Measurements from ENCODE around the gene BCL7B.
"Not testable (repeated sequence)": the region's sequence is repeated elsewhere in the genome, so short reads cannot be mapped to it uniquely, and the experiment has no call there.

Gene BCL7B

DNA sequence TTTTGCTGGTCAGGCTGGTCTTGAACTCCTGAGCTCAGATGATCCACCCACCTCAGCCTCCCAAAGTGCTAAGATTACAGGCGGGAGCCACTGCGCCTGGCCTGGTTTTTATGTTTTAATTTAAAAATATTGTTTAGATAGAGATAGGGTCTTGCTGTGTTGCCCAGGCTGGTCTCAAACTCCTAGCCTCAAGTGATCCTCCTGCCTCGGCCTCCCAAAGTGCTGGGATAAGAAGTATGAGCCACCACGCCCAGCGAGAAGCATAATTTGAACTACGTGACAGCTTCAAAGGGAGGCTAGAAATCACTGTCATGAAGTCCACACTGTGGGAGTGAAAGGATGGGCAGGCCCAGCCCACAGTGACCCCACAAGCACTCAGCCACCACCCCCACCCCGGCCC is 21.6 kb downstream of the BCL7B start:
- H3K9me3 ChIP-seq (ENCODE audit: control insufficient read depth, insufficient read depth, low read length); H3K36me3 ChIP-seq (ENCODE audit: insufficient read depth, low read length); H3K9ac ChIP-seq (ENCODE audit: low read depth, low read length); H3K4me1 ChIP-seq (ENCODE audit: insufficient read depth, low read length): not testable (repeated sequence)

DNA sequence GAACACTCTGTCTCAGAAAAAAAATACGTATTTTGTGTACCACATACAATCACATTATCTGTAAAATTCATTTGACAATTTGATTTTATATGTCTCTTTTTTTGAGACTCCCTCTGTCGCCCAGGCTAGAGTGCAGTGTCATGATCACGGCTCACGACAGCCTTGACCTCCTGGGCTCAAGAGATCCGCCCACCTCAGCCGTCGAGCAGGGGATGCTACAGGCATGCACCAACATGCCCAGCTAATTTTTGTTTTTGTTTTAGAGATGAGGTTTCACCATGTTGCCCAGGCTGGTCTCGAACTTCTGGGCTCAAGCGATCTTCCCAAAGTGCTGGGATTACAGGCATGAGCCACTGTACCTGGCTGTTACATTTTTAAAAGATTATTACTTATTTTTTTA is 23.7 kb downstream of the BCL7B start:
- Histone ChIP-seq H3K4me1 (ENCODE audit: insufficient read depth, low read length) (no peaks in the 10 kb centered on the region), H3K9me3 (ENCODE audit: control insufficient read depth, insufficient read depth, low read length) (no peaks in the 10 kb centered on the region), H3K36me3 (ENCODE audit: insufficient read depth, low read length) (no peaks in the 10 kb centered on the region), H3K9ac (ENCODE audit: low read depth, low read length) (no peak overlapping the region)

DNA sequence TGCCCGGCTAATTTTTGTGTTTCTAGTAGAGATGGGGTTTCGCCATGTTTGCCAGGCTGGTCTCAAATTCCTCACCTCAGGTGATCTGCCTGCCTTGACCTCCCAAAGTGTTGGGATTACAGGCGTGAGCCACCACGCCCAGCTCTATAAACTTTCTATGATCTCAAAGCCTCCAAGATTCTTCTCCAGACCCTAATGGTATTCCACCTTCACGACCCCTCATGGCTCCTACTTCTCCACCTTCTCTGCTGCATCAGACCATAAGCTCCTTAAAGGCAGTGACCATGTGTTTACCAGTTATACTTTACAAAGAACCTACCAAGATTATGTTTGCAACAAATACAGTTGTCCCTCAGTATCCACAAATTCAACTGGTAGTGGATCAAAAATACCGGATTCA is 25.3 kb downstream of the BCL7B start:
- no peaks in the 10 kb centered on the region for H3K36me3 ChIP-seq (ENCODE audit: insufficient read depth, low read length)

DNA sequence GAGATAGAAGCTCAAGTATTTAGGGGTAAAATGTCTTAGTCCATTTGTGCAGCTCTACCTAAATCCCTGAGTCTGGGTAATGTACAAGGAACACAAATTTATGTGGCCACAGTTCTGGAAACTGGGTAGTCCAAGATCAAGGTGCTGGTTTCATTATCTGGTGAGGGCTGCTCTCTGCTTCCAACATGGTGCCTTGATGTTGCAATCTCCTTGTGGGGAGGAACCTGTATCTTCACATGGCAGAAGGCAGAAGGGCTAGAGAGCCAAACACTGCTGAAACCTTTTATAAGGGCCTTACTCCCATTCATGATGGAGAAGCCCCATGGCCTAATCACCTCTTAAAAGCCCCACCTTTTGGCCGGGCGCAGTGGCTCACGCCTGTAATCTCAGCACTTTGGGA is 26.7 kb downstream of the BCL7B start:
- no peaks in the 10 kb centered on the region for H3K36me3 ChIP-seq (ENCODE audit: insufficient read depth, low read length)
- H3K4me1 ChIP-seq (ENCODE audit: insufficient read depth, low read length), result peaks cover 6% of the 10 kb centered on the region
- H3K9me3 ChIP-seq (ENCODE audit: control insufficient read depth, insufficient read depth, low read length), result no peaks in the 10 kb centered on the region
- no peak overlapping the region for H3K9ac ChIP-seq (ENCODE audit: low read depth, low read length)

More for the DNA sequence above, 25.3 kb downstream of the BCL7B start:
- Histone ChIP-seq H3K9me3 (ENCODE audit: control insufficient read depth, insufficient read depth, low read length) (no peaks in the 10 kb centered on the region), H3K9ac (ENCODE audit: low read depth, low read length) (no peak overlapping the region), H3K4me1 (ENCODE audit: insufficient read depth, low read length) (peaks cover 6% of the 10 kb centered on the region)

DNA sequence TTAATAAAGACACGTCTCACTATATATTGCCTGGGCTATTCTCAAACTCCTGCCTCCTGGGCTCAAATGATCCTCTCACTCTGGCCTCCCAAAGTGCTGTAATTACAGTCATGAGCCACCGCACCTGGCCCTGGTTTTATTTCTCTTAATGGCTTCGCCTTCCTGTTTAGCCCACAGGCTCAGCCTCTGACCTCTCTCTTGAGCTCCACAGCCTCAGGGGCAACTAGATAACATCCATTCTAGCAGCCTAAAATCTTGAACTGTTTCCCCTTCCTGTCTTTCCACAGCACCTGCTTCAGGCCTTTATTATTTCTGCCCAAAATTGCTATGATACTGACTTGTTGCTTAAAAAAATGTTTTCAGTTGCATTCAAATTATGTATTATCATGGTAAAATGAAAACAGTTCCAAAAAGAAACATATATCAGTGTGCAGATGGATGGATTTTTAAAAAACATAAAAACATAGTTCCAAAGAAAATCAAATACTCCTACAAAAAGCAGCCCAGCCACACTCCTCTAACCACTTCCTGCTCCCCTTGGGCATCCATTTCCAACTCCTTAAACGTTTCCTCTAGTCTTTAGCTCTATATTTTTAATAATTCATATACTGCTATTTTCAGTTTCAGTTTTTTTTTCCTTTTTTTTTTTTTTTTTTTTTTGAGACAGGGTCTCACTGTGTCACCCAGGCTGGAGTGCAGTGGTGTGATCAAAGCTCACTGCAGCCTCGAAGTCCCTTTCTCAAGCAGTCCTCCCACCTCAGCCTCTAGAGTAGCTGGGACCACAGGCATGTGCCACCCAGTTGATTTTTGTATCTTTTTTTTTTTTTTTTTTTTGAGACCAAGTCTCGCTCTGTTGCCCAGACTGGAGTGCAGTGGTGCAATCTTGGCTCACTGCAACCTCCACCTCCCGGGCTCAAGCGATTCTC is 30.3 kb downstream of the BCL7B start:
- Histone ChIP-seq H3K9me3 (ENCODE audit: control insufficient read depth, insufficient read depth, low read length) (no peaks in the 10 kb centered on the region), H3K4me1 (ENCODE audit: insufficient read depth, low read length) (peaks cover 6% of the 10 kb centered on the region), H3K36me3 (ENCODE audit: insufficient read depth, low read length) (no peaks in the 10 kb centered on the region), H3K9ac (ENCODE audit: low read depth, low read length) (no peak overlapping the region)

DNA sequence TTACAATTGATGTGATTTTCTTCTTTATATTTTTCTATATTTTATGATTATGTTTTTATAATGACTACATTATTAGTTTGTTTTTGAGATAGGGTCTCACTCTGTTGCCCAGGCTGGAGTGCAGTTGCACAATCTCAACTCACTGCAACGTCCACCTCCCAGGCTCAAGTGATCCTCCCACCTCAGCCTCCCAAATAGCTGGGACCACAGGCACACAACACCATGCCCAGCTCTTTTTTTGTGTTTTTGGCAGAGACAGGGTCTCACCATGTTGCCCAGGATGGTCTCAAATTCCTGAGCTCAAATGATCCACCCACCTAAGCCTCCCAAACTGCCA is 31.4 kb downstream of the BCL7B start:
- not testable (repeated sequence) for H3K9ac ChIP-seq (ENCODE audit: low read depth, low read length); H3K4me1 ChIP-seq (ENCODE audit: insufficient read depth, low read length); H3K36me3 ChIP-seq (ENCODE audit: insufficient read depth, low read length); H3K9me3 ChIP-seq (ENCODE audit: control insufficient read depth, insufficient read depth, low read length)

DNA sequence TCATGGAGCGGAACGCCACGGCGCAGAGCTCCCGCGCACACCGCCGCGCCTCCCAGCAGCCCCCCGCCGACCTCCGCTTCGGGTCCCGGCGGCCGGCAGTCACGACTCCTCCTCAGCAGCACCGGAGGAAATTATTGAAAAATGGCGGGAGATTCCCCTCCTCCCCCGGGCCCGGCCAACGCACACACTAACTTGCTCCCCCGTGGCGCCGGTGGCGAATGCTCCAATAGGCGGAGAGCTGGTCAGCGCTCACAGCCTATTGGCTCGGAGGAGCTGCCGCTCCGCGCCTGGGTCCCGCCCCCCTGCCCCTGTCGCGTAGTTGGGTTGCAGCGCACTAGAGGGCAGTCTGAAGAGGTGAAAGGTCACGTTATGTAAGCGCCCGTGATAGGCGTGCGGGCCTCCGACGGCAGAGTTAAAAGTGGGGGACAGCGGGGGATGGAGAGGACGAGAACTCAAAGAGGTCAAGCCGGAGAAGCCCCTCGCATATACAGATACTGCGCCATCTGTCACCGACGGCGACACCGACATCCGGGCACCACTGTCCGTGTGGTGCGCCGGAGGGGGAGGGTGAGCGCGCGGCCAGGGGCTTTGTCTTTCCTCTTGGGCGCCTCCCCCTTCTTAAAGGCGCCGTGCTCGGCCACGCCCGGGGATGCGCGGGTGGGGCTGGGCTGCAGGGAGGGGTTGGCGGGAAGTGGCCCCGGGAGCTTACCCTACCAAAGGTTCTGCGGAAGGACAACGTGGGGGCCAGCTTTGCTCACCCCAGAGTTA is 35.2 kb downstream of the BCL7B start, which contains the start of gene BAZ1B:
Gene BAZ1B (minus strand): TSS at position 189 of the 768 bp plus-strand sequence. CDS start 360 bp downstream, outside the sequence.
- Histone ChIP-seq H3K9me3 (ENCODE audit: control insufficient read depth, insufficient read depth, low read length) (no peaks in the 10 kb centered on the region), H3K36me3 (ENCODE audit: insufficient read depth, low read length) (peaks cover 6% of the 10 kb centered on the region), H3K4me1 (ENCODE audit: insufficient read depth, low read length) (peaks cover 3% of the 10 kb centered on the region; the same call in 1 of the 2 replicates), H3K9ac (ENCODE audit: low read depth, low read length) (peak within 1 kb of the TSS; percentile 80)

DNA sequence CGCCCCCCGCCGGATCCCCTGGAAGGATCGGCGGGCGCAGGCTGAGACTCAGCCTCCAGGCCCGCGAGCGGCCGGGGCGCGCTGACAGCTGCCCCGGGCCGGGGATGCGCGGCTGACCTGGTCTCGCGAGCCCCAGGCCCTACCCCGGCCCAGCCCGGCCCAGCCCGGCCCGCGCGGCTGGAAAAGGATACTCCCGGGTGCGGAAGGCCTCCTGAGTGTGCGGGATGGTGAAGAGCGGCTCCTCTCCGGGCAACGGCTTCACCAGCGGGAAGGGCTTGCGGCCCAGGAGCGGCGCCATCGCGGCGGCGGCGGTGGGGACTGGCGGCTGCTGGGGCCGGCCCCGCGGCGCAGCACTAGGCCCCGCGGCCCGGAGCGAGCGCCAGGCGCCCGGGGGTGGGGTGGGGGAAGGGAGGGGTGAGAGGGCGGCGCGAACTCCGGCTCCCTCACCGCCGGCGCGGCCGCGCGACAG is 35.8 kb downstream of the BCL7B start:
- no peaks in the 10 kb centered on the region for H3K9me3 ChIP-seq (ENCODE audit: control insufficient read depth, insufficient read depth, low read length)
- peaks cover 6% of the 10 kb centered on the region for H3K36me3 ChIP-seq (ENCODE audit: insufficient read depth, low read length)
- peaks cover 3% of the 10 kb centered on the region; the same call in 1 of the 2 replicates for H3K4me1 ChIP-seq (ENCODE audit: insufficient read depth, low read length)
- peak overlapping the region; percentile 80 for H3K9ac ChIP-seq (ENCODE audit: low read depth, low read length)

DNA sequence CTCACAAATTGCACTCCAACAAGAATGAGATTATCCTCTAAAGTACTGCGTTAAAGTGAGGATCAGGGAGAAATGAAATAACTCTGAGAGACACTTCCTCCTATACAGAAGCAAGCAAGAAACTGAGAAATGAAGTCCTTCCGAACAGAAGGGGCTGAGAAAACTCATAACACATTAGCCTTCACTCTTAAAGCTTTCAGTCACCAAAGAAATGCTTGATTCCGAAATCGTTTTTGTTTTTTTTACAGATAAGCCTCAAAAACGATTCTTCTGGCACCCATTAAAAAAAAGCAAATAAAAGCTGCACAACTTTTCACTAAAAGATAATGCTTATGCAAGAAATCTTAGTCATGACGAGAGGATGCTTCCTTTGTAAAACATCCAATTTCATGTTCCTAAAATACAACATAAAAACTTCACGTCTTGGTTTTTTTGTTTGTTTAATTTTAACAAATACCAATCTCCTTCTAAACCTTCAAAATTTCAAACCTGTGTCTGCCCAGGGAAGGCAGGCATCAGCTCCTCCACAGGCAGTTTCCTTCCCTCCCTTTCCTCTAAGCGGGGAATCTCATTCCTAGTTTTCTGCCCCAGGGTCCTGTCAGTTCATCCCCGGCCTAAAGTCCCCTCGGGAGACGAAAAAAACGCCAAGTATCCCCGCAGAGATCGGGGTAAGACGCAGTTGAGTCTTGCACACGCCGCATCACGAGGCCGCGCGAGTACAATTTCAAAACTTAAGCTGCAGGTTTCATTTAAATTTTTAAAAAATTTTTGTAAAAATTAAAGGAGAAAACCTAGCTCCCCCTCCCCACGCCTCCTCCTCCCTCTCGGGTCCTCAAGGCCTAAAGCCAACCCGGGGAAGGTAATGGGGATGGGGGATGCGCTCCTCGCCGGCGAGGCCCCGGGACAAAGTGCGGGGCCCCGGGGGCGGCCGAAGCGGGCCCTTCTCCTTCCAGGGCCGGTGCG is 36.5 kb downstream of the BCL7B start:
- Histone ChIP-seq H3K4me1 (ENCODE audit: insufficient read depth, low read length) (peaks cover 3% of the 10 kb centered on the region; the same call in 1 of the 2 replicates), H3K9ac (ENCODE audit: low read depth, low read length) (peak overlapping the region; percentile 80), H3K9me3 (ENCODE audit: control insufficient read depth, insufficient read depth, low read length) (no peaks in the 10 kb centered on the region), H3K36me3 (ENCODE audit: insufficient read depth, low read length) (peaks cover 6% of the 10 kb centered on the region)

DNA sequence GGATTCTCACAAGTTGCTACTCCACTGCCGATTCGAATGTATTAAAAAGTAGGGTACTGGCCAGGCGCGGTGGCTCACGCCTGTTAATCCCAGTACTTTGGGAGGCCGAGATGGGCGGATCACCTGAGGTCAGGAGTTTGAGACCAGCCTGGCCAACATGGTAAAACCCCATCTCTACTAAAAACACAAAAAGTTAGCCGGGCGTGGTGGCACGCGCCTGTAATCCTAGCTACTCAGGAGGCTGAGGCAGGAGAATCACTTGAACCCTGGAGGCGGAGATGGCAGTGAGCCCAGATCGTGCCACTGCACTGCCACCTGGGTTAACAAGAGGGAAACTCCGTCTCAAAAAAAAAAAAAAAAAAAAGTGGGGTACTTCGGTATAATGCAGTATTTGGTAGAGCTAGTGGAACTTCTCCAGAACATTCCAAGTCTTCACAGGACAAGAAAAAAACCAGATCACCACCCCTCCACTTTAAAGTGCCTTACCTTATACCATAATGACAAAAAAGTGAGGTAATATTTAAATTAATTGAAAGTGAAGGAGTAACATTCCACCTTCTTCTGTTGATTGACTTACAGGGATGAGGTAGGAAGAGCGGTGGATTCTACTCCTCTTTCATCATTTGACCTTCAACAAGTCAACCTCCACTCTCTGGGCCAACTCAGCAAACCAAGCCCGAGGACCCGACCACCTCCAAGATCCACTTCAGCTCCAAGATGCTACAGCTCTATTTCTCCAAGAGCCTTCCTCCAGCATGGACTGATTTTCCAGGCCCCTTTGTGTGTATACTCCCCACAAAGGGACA is 37.4 kb downstream of the BCL7B start:
- Histone ChIP-seq H3K9ac (ENCODE audit: low read depth, low read length) (peak overlapping the region; percentile 80), H3K36me3 (ENCODE audit: insufficient read depth, low read length) (peaks cover 6% of the 10 kb centered on the region), H3K9me3 (ENCODE audit: control insufficient read depth, insufficient read depth, low read length) (no peaks in the 10 kb centered on the region), H3K4me1 (ENCODE audit: insufficient read depth, low read length) (peaks cover 3% of the 10 kb centered on the region; the same call in 1 of the 2 replicates)

DNA sequence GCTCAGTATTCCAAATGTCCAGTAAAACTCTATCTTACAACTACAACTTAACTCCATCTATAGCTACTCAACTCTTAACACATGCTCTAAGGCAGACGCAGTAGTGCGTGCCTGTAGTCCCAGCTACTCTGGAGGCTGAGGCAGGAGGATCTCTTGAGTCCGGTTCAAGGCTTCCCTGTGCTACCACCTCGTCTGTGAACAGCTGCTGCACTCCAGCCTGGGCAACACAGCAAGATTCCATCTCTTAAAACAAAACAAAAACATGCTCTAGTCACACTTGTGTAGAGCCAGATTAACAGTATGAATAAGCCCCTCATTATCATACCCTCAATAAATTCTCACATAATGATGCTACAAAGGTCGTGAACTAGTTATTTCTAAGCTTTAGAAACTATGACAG is 39.0 kb downstream of the BCL7B start:
- H3K36me3 ChIP-seq (ENCODE audit: insufficient read depth, low read length), result peaks cover 6% of the 10 kb centered on the region
- H3K9me3 ChIP-seq (ENCODE audit: control insufficient read depth, insufficient read depth, low read length), result no peaks in the 10 kb centered on the region
- no peak overlapping the region for H3K9ac ChIP-seq (ENCODE audit: low read depth, low read length)
- peaks cover 3% of the 10 kb centered on the region; the same call in 1 of the 2 replicates for H3K4me1 ChIP-seq (ENCODE audit: insufficient read depth, low read length)

DNA sequence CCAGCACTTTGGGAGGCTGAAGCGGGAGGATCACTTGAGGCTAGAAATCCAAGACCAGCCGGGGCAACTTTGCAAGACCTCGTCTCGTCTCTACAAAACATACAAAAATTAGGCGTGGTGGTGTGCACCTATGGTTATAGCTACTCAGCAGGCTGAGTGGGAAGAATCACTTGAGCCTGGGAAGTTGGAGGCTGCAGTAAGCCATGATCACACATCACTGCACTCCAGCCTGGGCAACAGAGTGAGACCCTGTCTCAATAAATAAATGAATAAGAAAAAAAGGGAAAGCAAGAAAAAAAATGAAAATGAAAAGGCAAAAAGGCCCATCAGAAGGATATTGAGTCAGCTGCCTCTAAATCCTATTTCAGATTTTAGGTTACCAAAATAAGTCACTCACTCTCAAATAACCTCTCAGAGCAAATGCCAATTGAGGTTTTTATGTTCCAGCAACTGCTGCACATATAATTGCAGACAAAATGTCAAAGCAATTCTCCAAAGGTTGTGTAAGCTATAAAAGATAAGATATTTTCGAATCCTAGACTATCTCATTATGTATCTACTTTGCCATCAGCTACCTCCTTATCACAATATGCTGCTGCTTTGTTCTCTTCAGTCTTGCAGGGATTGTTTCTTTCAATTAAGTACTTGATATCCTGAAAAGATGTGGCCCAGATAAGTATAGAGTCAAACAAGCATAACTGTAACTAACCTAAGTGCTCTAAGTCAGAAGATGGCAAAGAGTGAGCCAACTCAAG is 40.1 kb downstream of the BCL7B start:
- no peak overlapping the region for H3K9ac ChIP-seq (ENCODE audit: low read depth, low read length)
- no peaks in the 10 kb centered on the region for H3K9me3 ChIP-seq (ENCODE audit: control insufficient read depth, insufficient read depth, low read length)
- H3K4me1 ChIP-seq (ENCODE audit: insufficient read depth, low read length), result peaks cover 3% of the 10 kb centered on the region; the same call in 1 of the 2 replicates
- peaks cover 6% of the 10 kb centered on the region for H3K36me3 ChIP-seq (ENCODE audit: insufficient read depth, low read length)

DNA sequence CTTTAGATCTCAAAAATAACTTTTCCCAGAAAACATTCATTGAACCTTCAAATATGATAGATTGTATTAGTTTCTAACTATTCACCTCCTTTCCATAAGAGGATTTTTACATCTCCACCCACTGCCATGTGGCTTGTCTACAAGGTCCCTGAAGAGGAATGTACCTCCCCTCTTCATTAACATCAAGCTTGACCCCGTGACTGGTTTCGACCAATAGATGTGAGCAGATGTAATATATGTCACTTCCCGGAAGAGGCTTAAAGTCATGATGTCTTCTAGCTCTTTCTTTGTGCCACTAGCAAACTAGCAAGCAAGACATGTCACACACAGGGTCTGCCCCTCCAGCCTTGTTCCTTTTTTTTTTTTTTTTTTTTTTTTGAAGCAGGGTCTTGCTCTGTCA is 42.3 kb downstream of the BCL7B start:
- Histone ChIP-seq H3K9me3 (ENCODE audit: control insufficient read depth, insufficient read depth, low read length) (no peaks in the 10 kb centered on the region), H3K9ac (ENCODE audit: low read depth, low read length) (no peak overlapping the region), H3K4me1 (ENCODE audit: insufficient read depth, low read length) (peaks cover 3% of the 10 kb centered on the region; the same call in 1 of the 2 replicates), H3K36me3 (ENCODE audit: insufficient read depth, low read length) (peaks cover 10% of the 10 kb centered on the region)

Data from ES-I3 (cell line).